ENCODE measurements around the gene SYCE1L. TPM values are rescaled to one million over a fixed set of nuclear protein-coding genes. Genes with fewer than 3 reads are reported as not detected.

Gene SYCE1L
- total RNA-seq, 1 experiment from 2014 or later, result 6.2 TPM

- Histone ChIP-seq H3K9me3 (ENCODE audit: insufficient read depth, low read depth) (no peaks in the 10 kb centered on the region), H3K79me2 (ENCODE audit: low read depth) (peaks cover 26% of the 10 kb centered on the region), H3K4me2 (no peak overlapping the region), H4K20me1 (ENCODE audit: insufficient read depth) (no peaks in the 10 kb centered on the region), H3F3A (ENCODE audit: insufficient read depth, low read depth) (peaks cover 3% of the 10 kb centered on the region; the same call in 1 of the 2 replicates), H3K4me1 (replicated peaks; ENCODE audit: insufficient read depth) (peaks cover 6% of the 10 kb centered on the region), H3K27ac (no peak overlapping the region), H3K27me3 (ENCODE audit: insufficient read depth, low read depth) (no peaks in the 10 kb centered on the region), H2AFZ (no peak overlapping the region), H3K9me2 (ENCODE audit: insufficient read depth) (no peaks in the 10 kb centered on the region), H3K4me3 (no peak overlapping the region), H3K36me3 (ENCODE audit: low read depth) (no peaks in the 10 kb centered on the region)
- intact Hi-C loops (cut with micrococcal nuclease; ENCODE audit: unreplicated experiment), result no loop called here
- POLR2A ChIA-PET (ENCODE audit: unreplicated experiment), result no interaction called here
- CTCF ChIA-PET, result no interaction called here
- DNase-seq, result no peak
- BruUV-seq (replicated peaks), result no TSS peak
- TF ChIP-seq CTCF (conservative IDR thresholded peaks at IDR 0.05) (no peak), EZH2 (IDR thresholded peaks at IDR 0.05; ENCODE audit: low read depth) (no peak)
Observed at GRCh38 chr16:77194295-77195231, 4.6 kb upstream of the SYCE1L start.

GRCh38 chr16:77195411-77195810 lies 3.8 kb upstream of the SYCE1L start:
- H3F3A ChIP-seq (ENCODE audit: insufficient read depth, low read depth), result peaks cover 3% of the 10 kb centered on the region; the same call in 1 of the 2 replicates
- H3K36me3 ChIP-seq (ENCODE audit: low read depth), result no peaks in the 10 kb centered on the region
- H3K27ac ChIP-seq, result no peak overlapping the region
- peaks cover 26% of the 10 kb centered on the region for H3K79me2 ChIP-seq (ENCODE audit: low read depth)
- TF ChIP-seq CTCF (conservative IDR thresholded peaks at IDR 0.05), result no peak
- no peak for TF ChIP-seq EZH2 (IDR thresholded peaks at IDR 0.05; ENCODE audit: low read depth)
- BruUV-seq (replicated peaks), result no TSS peak
- intact Hi-C loops (cut with micrococcal nuclease; ENCODE audit: unreplicated experiment), result no loop called here
- no peak for DNase-seq
- no peaks in the 10 kb centered on the region for H3K27me3 ChIP-seq (ENCODE audit: insufficient read depth, low read depth)
- CTCF ChIA-PET, result no interaction called here
- no peaks in the 10 kb centered on the region for H3K9me3 ChIP-seq (ENCODE audit: insufficient read depth, low read depth)
- no peaks in the 10 kb centered on the region for H4K20me1 ChIP-seq (ENCODE audit: insufficient read depth)
- H3K4me1 ChIP-seq (replicated peaks; ENCODE audit: insufficient read depth), result peaks cover 6% of the 10 kb centered on the region
- H2AFZ ChIP-seq, result no peak overlapping the region
- no peak overlapping the region for H3K4me3 ChIP-seq
- POLR2A ChIA-PET (ENCODE audit: unreplicated experiment), result no interaction called here
- H3K9me2 ChIP-seq (ENCODE audit: insufficient read depth), result no peaks in the 10 kb centered on the region
- no peak overlapping the region for H3K4me2 ChIP-seq

GRCh38 chr16:77197747-77198146 lies 1.5 kb upstream of the SYCE1L start:
- Histone ChIP-seq H3K9me3 (ENCODE audit: insufficient read depth, low read depth) (no peaks in the 10 kb centered on the region), H3K27me3 (ENCODE audit: insufficient read depth, low read depth) (no peaks in the 10 kb centered on the region), H3K27ac (no peak overlapping the region), H3K4me1 (replicated peaks; ENCODE audit: insufficient read depth) (no peaks in the 10 kb centered on the region), H2AFZ (no peak overlapping the region), H3K79me2 (ENCODE audit: low read depth) (peaks cover 9% of the 10 kb centered on the region), H3K4me2 (no peak overlapping the region), H4K20me1 (ENCODE audit: insufficient read depth) (no peaks in the 10 kb centered on the region; the same call in 1 of the 2 replicates), H3K4me3 (no peak overlapping the region), H3K36me3 (ENCODE audit: low read depth) (no peaks in the 10 kb centered on the region), H3F3A (ENCODE audit: insufficient read depth, low read depth) (no peaks in the 10 kb centered on the region), H3K9me2 (ENCODE audit: insufficient read depth) (no peaks in the 10 kb centered on the region)
- intact Hi-C loops (cut with micrococcal nuclease; ENCODE audit: unreplicated experiment), result no loop called here
- no peak for DNase-seq
- BruUV-seq (replicated peaks), result no TSS peak
- ChIA-PET CTCF (no interaction called here), POLR2A (ENCODE audit: unreplicated experiment) (no interaction called here)
- no peak for TF ChIP-seq CTCF (conservative IDR thresholded peaks at IDR 0.05)
- no peak for TF ChIP-seq EZH2 (IDR thresholded peaks at IDR 0.05; ENCODE audit: low read depth)

All from PC-9 (cell line).